GM21717 (cell line): ENCODE data around the gene RBMX.

ENCODE experiments used
- ATAC-seq: cut with Tn5 transposase; IDR thresholded peaks from one replicate; pipeline ENCODE4 v1.9.1; 2021; ENCODE audit warnings: mild to moderate bottlenecking, moderate library complexity; ENCODE audit not compliant: unreplicated experiment

RBMX gene

GRCh38 chrX:136849395-136849794 lies 31.1 kb downstream of the RBMX start:
- ATAC-seq: no peak

GRCh38 chrX:136847874-136848273 lies 32.7 kb downstream of the RBMX start:
- ATAC-seq: no peak

- ATAC-seq: no peak
These were observed 41.3 kb downstream of the RBMX start for GRCh38 chrX:136839196-136839595.

- ATAC-seq: no peak
These were observed 44.8 kb downstream of the RBMX start for GRCh38 chrX:136835761-136836160.

- ATAC-seq: no peak
These were observed 51.1 kb downstream of the RBMX start for GRCh38 chrX:136829413-136829812.

GRCh38 chrX:136828830-136829229 lies 51.7 kb downstream of the RBMX start:
- ATAC-seq: no peak

GRCh38 chrX:136827026-136827425 lies 53.5 kb downstream of the RBMX start:
- no peak for ATAC-seq

GRCh38 chrX:136825771-136826170 lies 54.8 kb downstream of the RBMX start:
- no peak for ATAC-seq
